Measurements from ENCODE around the gene KIF13A.
"Not testable (repeated sequence)": the region's sequence is repeated elsewhere in the genome, so short reads cannot be mapped to it uniquely, and the experiment has no call there.

The KIF13A gene

GRCh38 chr6:17932330-17932852, 55.0 kb downstream of the KIF13A start:
- no peak for DNase-seq (ENCODE audit: low spot score)

- no peak for DNase-seq (ENCODE audit: low spot score)
Observed at GRCh38 chr6:17931227-17931626, 56.2 kb downstream of the KIF13A start.

GRCh38 chr6:17930321-17930993, 57.0 kb downstream of the KIF13A start:
- no peak for DNase-seq (ENCODE audit: low spot score)

- DNase-seq (ENCODE audit: low spot score), result no peak
Observed at GRCh38 chr6:17928514-17929430, 58.7 kb downstream of the KIF13A start.

GRCh38 chr6:17927705-17928104, 59.7 kb downstream of the KIF13A start:
- DNase-seq (ENCODE audit: low spot score), result no peak

GRCh38 chr6:17923401-17923863, 64.0 kb downstream of the KIF13A start:
- DNase-seq (ENCODE audit: low spot score), result no peak

- DNase-seq (ENCODE audit: low spot score), result no peak
Observed at GRCh38 chr6:17921454-17921853, 66.0 kb downstream of the KIF13A start.

- DNase-seq (ENCODE audit: low spot score), result no peak
Observed at GRCh38 chr6:17919496-17919895, 67.9 kb downstream of the KIF13A start.

GRCh38 chr6:17917837-17918763, 69.3 kb downstream of the KIF13A start:
- DNase-seq (ENCODE audit: low spot score), result no peak

- DNase-seq (ENCODE audit: low spot score), result no peak
Observed at GRCh38 chr6:17914651-17915050, 72.8 kb downstream of the KIF13A start.

GRCh38 chr6:17912521-17912920, 74.9 kb downstream of the KIF13A start:
- DNase-seq (ENCODE audit: low spot score), result no peak

GRCh38 chr6:17911656-17912055, 75.8 kb downstream of the KIF13A start:
- not testable (repeated sequence) for DNase-seq (ENCODE audit: low spot score)

- no peak for DNase-seq (ENCODE audit: low spot score)
Observed at GRCh38 chr6:17910189-17910588, 77.2 kb downstream of the KIF13A start.

GRCh38 chr6:17908831-17909230, 78.6 kb downstream of the KIF13A start:
- no peak for DNase-seq (ENCODE audit: low spot score)

- peak; percentile 92 for DNase-seq (ENCODE audit: low spot score)
Observed at GRCh38 chr6:17907406-17908229, 79.8 kb downstream of the KIF13A start.

GRCh38 chr6:17905611-17906592, 81.5 kb downstream of the KIF13A start:
- peak; percentile 51 for DNase-seq (ENCODE audit: low spot score)

GRCh38 chr6:17904491-17905120, 82.8 kb downstream of the KIF13A start:
- DNase-seq (ENCODE audit: low spot score), result no peak

- no peak for DNase-seq (ENCODE audit: low spot score)
Observed at GRCh38 chr6:17902974-17903373, 84.5 kb downstream of the KIF13A start.

- DNase-seq (ENCODE audit: low spot score), result no peak
Observed at GRCh38 chr6:17901493-17901892, 85.9 kb downstream of the KIF13A start.

Measured in RKO (cell line).